Caki2 (cell line): ENCODE data around the gene ELAVL1. TPM values are rescaled to one million over a fixed set of nuclear protein-coding genes. Genes with fewer than 3 reads are reported as not detected.

Experiments used
- DNase-seq: peaks from one replicate; pipeline ENCODE4 v3.0.0-alpha.2; 2015; ENCODE audit warnings: low read depth
- in situ Hi-C: cut with HindIII; loops from 2 replicates; pipeline ENCODE4 v1.10.0; 2016; ENCODE audit warnings: low sequenced_read_pairs, low pct_unique_long_range_greater_than_20kb, mixed read lengths
- total RNA-seq: library from RNA; depleted of rRNA; stranded (reverse); fragments of >200 nt; shearing (Covaris generic); gene quantifications from 2 replicates; pipeline ENCODE4 v1.2.3, GENCODE V29; 2014; ENCODE audit warnings: low replicate concordance

Gene ELAVL1
- total RNA-seq, 1 experiment from 2014 or later = 47.1 TPM

- DNase-seq = no peak
- in situ Hi-C loops = no loop called here
These were observed 46.2 kb downstream of the ELAVL1 start for GRCh38 chr19:7959211-7959610.

GRCh38 chr19:7955696-7956095, 49.7 kb downstream of the ELAVL1 start:
- no peak for DNase-seq
- in situ Hi-C loops = no loop called here

- in situ Hi-C loops = no loop called here
- DNase-seq = no peak
These were observed 51.9 kb downstream of the ELAVL1 start for GRCh38 chr19:7953576-7953975.

- DNase-seq = no peak
- in situ Hi-C loops = no loop called here
These were observed 52.4 kb downstream of the ELAVL1 start for GRCh38 chr19:7953060-7953459.

- DNase-seq = no peak
- in situ Hi-C loops = no loop called here
These were observed 57.5 kb downstream of the ELAVL1 start for GRCh38 chr19:7947939-7948338.

GRCh38 chr19:7944177-7944761, 61.2 kb downstream of the ELAVL1 start:
- in situ Hi-C loops = no loop called here
- DNase-seq = peak; percentile 76

GRCh38 chr19:7943444-7944176, 61.8 kb downstream of the ELAVL1 start, which contains the start of gene TIMM44:
TIMM44 (minus strand) TSS chr19:7943666; CDS start chr19:7943651, 15 bp downstream.
- peak; percentile 97 for DNase-seq
- in situ Hi-C loops = no loop called here

- no peak for DNase-seq
- in situ Hi-C loops = no loop called here
These were observed 62.4 kb downstream of the ELAVL1 start for GRCh38 chr19:7942981-7943443.

GRCh38 chr19:7941895-7942596, 63.4 kb downstream of the ELAVL1 start:
- DNase-seq = no peak
- in situ Hi-C loops = no loop called here

- no peak for DNase-seq
- in situ Hi-C loops = no loop called here
These were observed 64.6 kb downstream of the ELAVL1 start for GRCh38 chr19:7940841-7941240.

- in situ Hi-C loops = no loop called here
- DNase-seq = no peak
These were observed 70.7 kb downstream of the ELAVL1 start for GRCh38 chr19:7934766-7935165.

GRCh38 chr19:7933828-7934725, 71.4 kb downstream of the ELAVL1 start:
- in situ Hi-C loops = no loop called here

GRCh38 chr19:7933411-7933810, 72.0 kb downstream of the ELAVL1 start:
- DNase-seq = no peak
- in situ Hi-C loops = no loop called here

More at GRCh38 chr19:7933828-7934725, 71.4 kb downstream of the ELAVL1 start:
- DNase-seq = no peak

GRCh38 chr19:7932930-7933300, 72.5 kb downstream of the ELAVL1 start:
- DNase-seq = no peak
- in situ Hi-C loops = no loop called here

GRCh38 chr19:7932276-7932929, 73.0 kb downstream of the ELAVL1 start:
- no peak for DNase-seq
- in situ Hi-C loops = no loop called here

GRCh38 chr19:7931221-7932061, 74.0 kb downstream of the ELAVL1 start:
- in situ Hi-C loops = no loop called here
- DNase-seq = no peak

GRCh38 chr19:7930765-7931164, 74.7 kb downstream of the ELAVL1 start:
- DNase-seq = no peak
- in situ Hi-C loops = no loop called here
